ENCODE results near the gene ANGPTL4. TPM values are rescaled to one million over a fixed set of nuclear protein-coding genes. Genes with fewer than 3 reads are reported as not detected.
"Not testable (repeated sequence)": the region's sequence is repeated elsewhere in the genome, so short reads cannot be mapped to it uniquely, and the experiment has no call there.

ANGPTL4 gene
- total and polyA plus RNA-seq, 2 of the 13 experiments (the other 11 are each of a cell fraction or from before 2014, with no cell fraction given) = 0.80 to 21.7 TPM

- ATAC-seq; H3K9ac ChIP-seq (ENCODE audit: insufficient read depth, low read depth, low read length); FAIRE-seq; H3K27me3 ChIP-seq (ENCODE audit: control insufficient read depth in 1 of 2, insufficient read depth in 2 of 2, low read length in 2 of 2); H2AFZ ChIP-seq (ENCODE audit: low read length); H4K20me1 ChIP-seq (ENCODE audit: insufficient read depth, low read length); DNase-seq (ENCODE audit: low spot score); H3K36me3 ChIP-seq (replicated peaks in 1 of 2; ENCODE audit: control insufficient read depth in 1 of 2, insufficient read depth in 2 of 2, low read length in 2 of 2); H3K4me3 ChIP-seq (replicated peaks in 1 of 3; ENCODE audit: insufficient read depth in 1 of 3, low read depth in 2 of 3, low read length in 3 of 3); H3K79me2 ChIP-seq (ENCODE audit: insufficient read depth, low read length); H3K4me2 ChIP-seq (ENCODE audit: low read depth, low read length); in situ Hi-C loops (cut with HindIII; ENCODE audit: extremely low pct_ligation_motif_present, low pct_unique_long_range_greater_than_20kb); BruUV-seq (replicated peaks); H3K9me3 ChIP-seq (ENCODE audit: low read length); H3K27ac ChIP-seq (ENCODE audit: extremely low read length, insufficient read depth, low read length); CTCF ChIA-PET (ENCODE audit: low intra/inter-chr PET ratio, low total read pairs); intact Hi-C loops (cut with micrococcal nuclease; ENCODE audit: unreplicated experiment): not testable (repeated sequence)
- WGBS (ENCODE audit: low lambda C conversion rate) = 95% methylated on average over 13 of the region's 13 CpGs
- POLR2A ChIA-PET = interaction anchor here (1.4 to 4.6 kb wide), 2 partner anchors 8 to 11 kb away, joined by 3 to 41 read pairs; partner anchors contain the start of gene RAB11B
- peaks cover 54% of the 10 kb centered on the region for H3K4me1 ChIP-seq (ENCODE audit: insufficient read depth, low read length)
- TF ChIP-seq NFYC (CRISPR knock-in tag; IDR thresholded peaks at IDR 0.05) (0 out of 2 replicates have a peak, but pooled peaks have one; percentile 36), MAFK (conservative IDR thresholded peaks at IDR 0.05 in 1 of 2, IDR thresholded peaks at IDR 0.05 in 1 of 2; ENCODE audit: low read length in 2 of 2) (peak in 1 of 2 experiments; percentile 52; a peak in 3 of 4 replicates), NFYB (CRISPR knock-in tag; IDR thresholded peaks at IDR 0.05) (peak; percentile 61), MAFF (IDR thresholded peaks at IDR 0.05; ENCODE audit: low read depth, low read length) (peak; percentile 26; the same call in 1 of the 2 replicates)
These were observed 15.4 kb downstream of the ANGPTL4 start for GRCh38 chr19:8379156-8379891.

GRCh38 chr19:8384569-8384968, 20.6 kb downstream of the ANGPTL4 start:
- FAIRE-seq; POLR2A ChIA-PET; H3K9ac ChIP-seq (ENCODE audit: insufficient read depth, low read depth, low read length); H3K4me3 ChIP-seq (replicated peaks in 1 of 3; ENCODE audit: insufficient read depth in 1 of 3, low read depth in 2 of 3, low read length in 3 of 3); ATAC-seq; CTCF ChIA-PET (ENCODE audit: low intra/inter-chr PET ratio, low total read pairs); H4K20me1 ChIP-seq (ENCODE audit: insufficient read depth, low read length); H2AFZ ChIP-seq (ENCODE audit: low read length); H3K4me2 ChIP-seq (ENCODE audit: low read depth, low read length); in situ Hi-C loops (cut with HindIII; ENCODE audit: extremely low pct_ligation_motif_present, low pct_unique_long_range_greater_than_20kb); BruUV-seq (replicated peaks); intact Hi-C loops (cut with micrococcal nuclease; ENCODE audit: unreplicated experiment); H3K27me3 ChIP-seq (ENCODE audit: control insufficient read depth in 1 of 2, insufficient read depth in 2 of 2, low read length in 2 of 2); H3K27ac ChIP-seq (ENCODE audit: extremely low read length, insufficient read depth, low read length); H3K9me3 ChIP-seq (ENCODE audit: low read length); H3K36me3 ChIP-seq (replicated peaks in 1 of 2; ENCODE audit: control insufficient read depth in 1 of 2, insufficient read depth in 2 of 2, low read length in 2 of 2); H3K79me2 ChIP-seq (ENCODE audit: insufficient read depth, low read length); DNase-seq (ENCODE audit: low spot score): not testable (repeated sequence)
- peaks cover 65% of the 10 kb centered on the region for H3K4me1 ChIP-seq (ENCODE audit: insufficient read depth, low read length)
- WGBS (ENCODE audit: low lambda C conversion rate) = 98% methylated on average over 4 of the region's 4 CpGs

- in situ Hi-C loops (cut with HindIII; ENCODE audit: extremely low pct_ligation_motif_present, low pct_unique_long_range_greater_than_20kb) = not testable (repeated sequence)
These were observed 21.1 kb downstream of the ANGPTL4 start for GRCh38 chr19:8385103-8385502.

GRCh38 chr19:8385566-8385965, 21.6 kb downstream of the ANGPTL4 start:
- peaks cover 67% of the 10 kb centered on the region for H3K4me1 ChIP-seq (ENCODE audit: insufficient read depth, low read length)
- H3K4me2 ChIP-seq (ENCODE audit: low read depth, low read length); H3K9me3 ChIP-seq (ENCODE audit: low read length); H3K4me3 ChIP-seq (replicated peaks in 1 of 3; ENCODE audit: insufficient read depth in 1 of 3, low read depth in 2 of 3, low read length in 3 of 3); BruUV-seq (replicated peaks); FAIRE-seq; H3K36me3 ChIP-seq (replicated peaks in 1 of 2; ENCODE audit: control insufficient read depth in 1 of 2, insufficient read depth in 2 of 2, low read length in 2 of 2); intact Hi-C loops (cut with micrococcal nuclease; ENCODE audit: unreplicated experiment); in situ Hi-C loops (cut with HindIII; ENCODE audit: extremely low pct_ligation_motif_present, low pct_unique_long_range_greater_than_20kb); H3K27me3 ChIP-seq (ENCODE audit: control insufficient read depth in 1 of 2, insufficient read depth in 2 of 2, low read length in 2 of 2); H3K79me2 ChIP-seq (ENCODE audit: insufficient read depth, low read length); H3K9ac ChIP-seq (ENCODE audit: insufficient read depth, low read depth, low read length); ATAC-seq; H4K20me1 ChIP-seq (ENCODE audit: insufficient read depth, low read length); H2AFZ ChIP-seq (ENCODE audit: low read length); CTCF ChIA-PET (ENCODE audit: low intra/inter-chr PET ratio, low total read pairs); DNase-seq (ENCODE audit: low spot score): not testable (repeated sequence)
- 88% methylated on average over 3 of the region's 3 CpGs for WGBS (ENCODE audit: low lambda C conversion rate)
- POLR2A ChIA-PET = interaction anchor here (1.0 to 1.1 kb wide), 2 partner anchors 9 to 128 kb away, joined by 3 to 9 read pairs; partner anchors contain the start of gene ZNF414
- peak overlapping the region; percentile 35 for H3K27ac ChIP-seq (ENCODE audit: extremely low read length, insufficient read depth, low read length)

More at GRCh38 chr19:8385103-8385502, 21.1 kb downstream of the ANGPTL4 start:
- DNase-seq (ENCODE audit: low spot score); H3K9ac ChIP-seq (ENCODE audit: insufficient read depth, low read depth, low read length); H3K36me3 ChIP-seq (replicated peaks in 1 of 2; ENCODE audit: control insufficient read depth in 1 of 2, insufficient read depth in 2 of 2, low read length in 2 of 2); H3K79me2 ChIP-seq (ENCODE audit: insufficient read depth, low read length); POLR2A ChIA-PET; FAIRE-seq; H3K4me3 ChIP-seq (replicated peaks in 1 of 3; ENCODE audit: insufficient read depth in 1 of 3, low read depth in 2 of 3, low read length in 3 of 3); H4K20me1 ChIP-seq (ENCODE audit: insufficient read depth, low read length); BruUV-seq (replicated peaks); ATAC-seq; intact Hi-C loops (cut with micrococcal nuclease; ENCODE audit: unreplicated experiment); CTCF ChIA-PET (ENCODE audit: low intra/inter-chr PET ratio, low total read pairs); H3K27ac ChIP-seq (ENCODE audit: extremely low read length, insufficient read depth, low read length); H2AFZ ChIP-seq (ENCODE audit: low read length); H3K4me2 ChIP-seq (ENCODE audit: low read depth, low read length); H3K9me3 ChIP-seq (ENCODE audit: low read length); H3K27me3 ChIP-seq (ENCODE audit: control insufficient read depth in 1 of 2, insufficient read depth in 2 of 2, low read length in 2 of 2): not testable (repeated sequence)
- WGBS (ENCODE audit: low lambda C conversion rate) = 80% methylated on average over 2 of the region's 2 CpGs
- peaks cover 67% of the 10 kb centered on the region for H3K4me1 ChIP-seq (ENCODE audit: insufficient read depth, low read length)
